ENCODE results near the gene DECR2. TPM values are rescaled to one million over a fixed set of nuclear protein-coding genes. Genes with fewer than 3 reads are reported as not detected.

The DECR2 gene
- total and polyA plus RNA-seq, 2 of the 13 experiments (the other 11 are each of a cell fraction or from before 2014, with no cell fraction given), result 36.3 to 44.6 TPM

DNA sequence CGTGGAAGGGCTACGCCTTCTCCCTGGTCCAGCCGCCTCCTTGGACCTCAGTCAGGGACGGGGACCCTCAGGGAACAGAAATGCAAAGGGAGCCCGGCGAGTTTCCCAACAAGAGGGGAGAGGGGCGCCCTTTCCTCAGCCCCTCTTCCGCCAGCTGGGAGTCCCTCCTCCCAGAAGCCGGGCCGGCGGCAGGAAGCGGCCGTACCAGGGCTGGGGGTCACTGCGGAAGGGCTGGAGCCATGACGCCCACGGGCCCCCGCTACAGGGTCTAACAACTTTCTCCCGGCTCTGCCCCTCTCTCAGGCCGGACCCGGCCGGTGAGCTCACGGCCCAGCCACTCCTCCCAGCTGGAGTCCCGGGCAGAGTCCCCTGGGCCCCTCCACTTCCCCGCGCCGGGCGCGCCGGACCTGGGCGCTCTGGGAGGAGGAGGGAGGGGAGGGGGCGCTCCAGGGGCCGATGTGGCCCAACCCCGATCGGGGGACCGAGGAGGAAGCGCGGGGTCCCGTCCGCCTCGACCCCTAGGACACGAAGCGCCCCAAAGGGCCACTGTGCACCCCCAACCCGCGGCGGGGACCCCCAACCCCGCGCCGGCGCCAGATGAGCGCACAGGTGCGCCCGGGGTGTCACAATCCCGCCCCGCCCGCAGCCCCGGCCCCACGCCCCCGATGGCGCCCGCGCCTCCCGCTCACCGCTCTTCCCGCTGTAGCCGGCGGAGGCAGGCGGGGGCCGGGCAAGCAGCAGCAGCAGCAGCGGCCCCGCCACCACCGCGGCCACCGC lies 20.5 kb upstream of the DECR2 start (continued):
- TF ChIP-seq ZBED4 (CRISPR knock-in tag; IDR thresholded peaks at IDR 0.05; ENCODE audit: borderline replicate concordance) (no peak), ISL2 (CRISPR knock-in tag; IDR thresholded peaks at IDR 0.05) (no peak), SATB2 (CRISPR knock-in tag; IDR thresholded peaks at IDR 0.05) (no peak), ZNF670 (CRISPR knock-in tag; IDR thresholded peaks at IDR 0.05; ENCODE audit: borderline replicate concordance) (no peak), YEATS2 (CRISPR knock-in tag; IDR thresholded peaks at IDR 0.05; ENCODE audit: borderline replicate concordance) (no peak), ZNF841 (CRISPR knock-in tag; IDR thresholded peaks at IDR 0.05; ENCODE audit: borderline replicate concordance) (no peak), ZBTB14 (CRISPR knock-in tag; IDR thresholded peaks at IDR 0.05) (no peak), GZF1 (CRISPR knock-in tag; IDR thresholded peaks at IDR 0.05) (0 out of 2 replicates have a peak, but pooled peaks have one; percentile 38), IKZF5 (CRISPR knock-in tag; IDR thresholded peaks at IDR 0.05) (peak; percentile 36; the same call in 1 of the 2 replicates), IRF9 (CRISPR knock-in tag; IDR thresholded peaks at IDR 0.05; ENCODE audit: borderline replicate concordance) (no peak), ZNF780A (CRISPR knock-in tag; IDR thresholded peaks at IDR 0.05) (no peak), ZNF30 (CRISPR knock-in tag; IDR thresholded peaks at IDR 0.05) (no peak), ZNF256 (CRISPR knock-in tag; conservative IDR thresholded peaks at IDR 0.05) (no peak), ZNF543 (CRISPR knock-in tag; IDR thresholded peaks at IDR 0.05) (0 out of 2 replicates have a peak, but pooled peaks have one; percentile 3), NONO (IDR thresholded peaks at IDR 0.05) (no peak), NONO (CRISPR knock-in tag; conservative IDR thresholded peaks at IDR 0.05) (no peak), ZNF253 (CRISPR knock-in tag; IDR thresholded peaks at IDR 0.05; ENCODE audit: borderline replicate concordance) (no peak), ZNF441 (CRISPR knock-in tag; IDR thresholded peaks at IDR 0.05; ENCODE audit: borderline replicate concordance) (no peak), RNF219 (CRISPR knock-in tag; IDR thresholded peaks at IDR 0.05) (no peak), YY1 (IDR thresholded peaks at IDR 0.05; ENCODE audit: insufficient read depth, insufficient replicate concordance, low read depth, low read length) (no peak)

Data from HepG2 (cell line).